GM12892 (cell line): ENCODE measurements around the gene GPX8.

Experiments
- POLR2A ChIP-seq: IDR thresholded peaks from 2 replicates; pipeline ENCODE4 v1.6.1; 2011; ENCODE audit warnings: low read depth, low read length, control low read depth
- POLR2AphosphoS5 ChIP-seq: IDR thresholded peaks from 2 replicates; pipeline ENCODE4 v1.6.1; 2011; ENCODE audit warnings: low read depth, low read length, control low read depth
- TAF1 ChIP-seq: IDR thresholded peaks from 2 replicates; pipeline ENCODE4 v1.6.1; 2011; ENCODE audit warnings: low read depth, mild to moderate bottlenecking, control low read depth, low read length, borderline replicate concordance

DNA sequence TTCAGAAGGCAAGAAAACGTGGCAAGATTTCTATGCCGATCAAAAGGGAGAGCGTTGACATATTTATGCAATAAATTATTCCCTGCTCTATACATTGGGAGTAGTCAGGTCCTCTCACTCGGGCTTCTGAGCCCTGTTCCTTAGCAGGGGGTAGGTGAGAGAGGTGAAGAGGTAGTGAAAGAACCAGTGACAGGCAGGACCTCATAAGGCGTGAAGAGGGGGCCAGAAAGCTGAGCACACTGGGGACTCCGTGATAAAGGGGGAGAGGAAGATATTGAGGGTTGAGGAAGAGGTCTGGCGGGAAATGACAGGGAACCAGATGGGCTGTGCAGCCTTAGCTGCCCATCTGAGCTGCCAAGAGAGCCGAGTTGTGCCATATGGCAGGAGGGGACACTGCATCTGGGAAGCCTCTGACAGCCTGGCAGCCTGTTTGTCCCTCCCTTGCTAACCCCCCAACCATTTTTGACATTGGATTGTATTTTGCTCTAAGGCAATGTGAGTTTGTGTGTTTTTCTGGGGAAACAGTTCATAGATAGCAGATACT lies 13.8 kb downstream of the GPX8 start:
- no peak for TF ChIP-seq TAF1
- no peak for TF ChIP-seq POLR2A
- no peak for TF ChIP-seq POLR2AphosphoS5
